Coronary artery (tissue), 2 donors: ENCODE results near the gene TNS1.
A peak's percentile ranks its signal among the peaks of the same experiment; 100 is the strongest.

Experiments
- DNase-seq: peaks from one replicate; pipeline ENCODE4 v3.0.0-alpha.2; 2017; ENCODE audit warnings: low spot score
- H3K27ac ChIP-seq, 2 donors: fragments of 200-600 bp; sonication (generic); one replicate each; pipeline ENCODE4 v1.5.1; 2016 to 2019
- H3K4me3 ChIP-seq: fragments of 200-600 bp; sonication (generic); 2 replicates; pipeline ENCODE4 v1.5.1; 2016; ENCODE audit warnings: mild to moderate bottlenecking, moderate library complexity
- TF ChIP-seq, protein P1 (sequence below): fragments of 200-600 bp; sonication (generic); IDR thresholded peaks from one replicate; pipeline ENCODE4 v1.5.1; 2019; ENCODE audit warnings: antibody characterized with exemption

The TNS1 gene

GRCh38 chr2:217886720-217887309, 116.0 kb downstream of the TNS1 start:
- Histone ChIP-seq H3K4me3 (no peak overlapping the region), H3K27ac (peak overlapping the region; percentile 31 to 99)
- no peak for DNase-seq
- TF ChIP-seq, protein P1, sequence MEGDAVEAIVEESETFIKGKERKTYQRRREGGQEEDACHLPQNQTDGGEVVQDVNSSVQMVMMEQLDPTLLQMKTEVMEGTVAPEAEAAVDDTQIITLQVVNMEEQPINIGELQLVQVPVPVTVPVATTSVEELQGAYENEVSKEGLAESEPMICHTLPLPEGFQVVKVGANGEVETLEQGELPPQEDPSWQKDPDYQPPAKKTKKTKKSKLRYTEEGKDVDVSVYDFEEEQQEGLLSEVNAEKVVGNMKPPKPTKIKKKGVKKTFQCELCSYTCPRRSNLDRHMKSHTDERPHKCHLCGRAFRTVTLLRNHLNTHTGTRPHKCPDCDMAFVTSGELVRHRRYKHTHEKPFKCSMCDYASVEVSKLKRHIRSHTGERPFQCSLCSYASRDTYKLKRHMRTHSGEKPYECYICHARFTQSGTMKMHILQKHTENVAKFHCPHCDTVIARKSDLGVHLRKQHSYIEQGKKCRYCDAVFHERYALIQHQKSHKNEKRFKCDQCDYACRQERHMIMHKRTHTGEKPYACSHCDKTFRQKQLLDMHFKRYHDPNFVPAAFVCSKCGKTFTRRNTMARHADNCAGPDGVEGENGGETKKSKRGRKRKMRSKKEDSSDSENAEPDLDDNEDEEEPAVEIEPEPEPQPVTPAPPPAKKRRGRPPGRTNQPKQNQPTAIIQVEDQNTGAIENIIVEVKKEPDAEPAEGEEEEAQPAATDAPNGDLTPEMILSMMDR = peak; percentile 75

GRCh38 chr2:217886091-217886490, 116.7 kb downstream of the TNS1 start:
- no peak for DNase-seq
- H3K27ac ChIP-seq = peak overlapping the region; percentile 30 to 99

GRCh38 chr2:217884985-217885384, 117.8 kb downstream of the TNS1 start:
- Histone ChIP-seq H3K4me3 (no peak overlapping the region), H3K27ac (peak overlapping the region; percentile 30 to 63)
- TF ChIP-seq, protein P1 = no peak
- DNase-seq = no peak

More at GRCh38 chr2:217886091-217886490, 116.7 kb downstream of the TNS1 start:
- TF ChIP-seq, protein P1 = no peak
- no peak overlapping the region for H3K4me3 ChIP-seq

- TF ChIP-seq, protein P1 = no peak
- Histone ChIP-seq H3K4me3 (no peak overlapping the region), H3K27ac (peak overlapping the region in 1 of 2 donors; percentile 40)
- DNase-seq = no peak
Observed at GRCh38 chr2:217880891-217881290, 121.9 kb downstream of the TNS1 start.

DNA sequence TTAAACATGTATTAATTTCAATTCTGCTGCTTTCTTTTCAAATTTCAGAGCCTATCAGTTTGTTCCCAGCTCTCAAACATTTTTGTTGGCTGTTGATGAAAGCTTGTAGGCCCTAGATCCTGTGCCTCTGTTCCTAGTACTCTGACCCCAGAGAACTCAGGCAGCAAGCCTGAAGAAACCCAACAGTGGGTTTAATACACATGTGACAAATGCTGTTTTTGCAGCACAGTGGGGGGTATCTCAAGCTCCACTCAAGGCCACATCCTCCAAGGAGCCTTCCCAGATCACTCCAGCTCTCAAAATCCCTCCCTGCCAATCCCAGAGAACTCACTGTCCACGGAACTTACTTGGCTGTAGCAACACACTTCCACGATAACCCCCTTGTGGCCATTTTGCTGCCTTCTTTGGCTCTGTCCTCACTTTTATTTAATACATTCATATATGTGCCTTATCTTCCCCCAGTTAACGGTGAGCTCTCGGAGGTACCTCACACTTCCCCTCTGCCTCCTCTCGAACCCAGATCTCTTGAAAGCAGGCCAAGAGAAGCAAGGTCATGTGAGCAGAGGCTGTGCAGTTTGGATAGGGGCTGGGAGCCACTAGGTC, 122.4 kb downstream of the TNS1 start:
- TF ChIP-seq, protein P1 = no peak
- Histone ChIP-seq H3K27ac (peak overlapping the region in 1 of 2 donors; percentile 40), H3K4me3 (no peak overlapping the region)
- DNase-seq = no peak

- Histone ChIP-seq H3K4me3 (no peak overlapping the region), H3K27ac (peak overlapping the region in 1 of 2 donors; percentile 40)
- TF ChIP-seq, protein P1 = no peak
- DNase-seq = no peak
Observed at GRCh38 chr2:217878915-217879590, 123.7 kb downstream of the TNS1 start.

DNA sequence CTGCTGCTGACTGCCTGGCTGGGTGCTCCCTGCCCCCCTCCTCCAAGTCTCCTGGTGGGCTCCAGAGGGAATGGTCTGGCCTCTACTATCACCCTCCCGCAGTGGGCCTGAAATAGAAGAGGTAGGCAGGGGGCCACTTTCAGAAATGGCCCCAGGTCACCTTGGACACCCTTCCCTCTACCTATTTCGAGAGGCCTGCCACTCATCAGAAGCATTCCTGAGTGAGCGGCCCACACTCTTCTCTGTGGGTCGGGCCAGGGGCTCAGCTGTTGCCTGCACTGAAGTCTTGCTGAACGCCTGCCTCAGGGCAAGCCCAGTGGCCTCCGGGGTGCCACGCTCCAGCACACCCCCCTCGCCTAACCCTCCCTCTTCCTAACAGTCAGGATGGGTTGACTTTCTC, 124.9 kb downstream of the TNS1 start:
- TF ChIP-seq, protein P1 = no peak
- H3K4me3 ChIP-seq = no peak overlapping the region
- H3K27ac ChIP-seq = peak overlapping the region in 1 of 2 donors; percentile 40
- no peak for DNase-seq
